Keratinocyte (primary cell): ENCODE data around the gene BTBD3. TPM values are rescaled to one million over a fixed set of nuclear protein-coding genes. Genes with fewer than 3 reads are reported as not detected.
A peak's percentile ranks its signal among the peaks of the same experiment; 100 is the strongest.

Experiments used
- DNase-seq: peaks from one replicate; pipeline ENCODE4 v3.0.0-alpha.2; 2011; ENCODE audit warnings: low read depth, missing footprints, low spot score
- FAIRE-seq: peaks from 2 replicates; lab custom pipeline; 2011; peaks lifted over from hg19 to GRCh38; lab: Jason Lieb, UNC
- H2AFZ ChIP-seq: 2 replicates; pipeline ENCODE4 v1.6.0; 2012; ENCODE audit warnings: low read length, control low read depth, inconsistent platforms; ENCODE audit not compliant: control insufficient read depth
- H3K27ac ChIP-seq: 2 replicates; pipeline ENCODE4 v1.5.1; 2011; ENCODE audit warnings: low read length; ENCODE audit not compliant: control insufficient read depth, insufficient read depth
- H3K27me3 ChIP-seq: 3 replicates; pipeline ENCODE4 v1.6.0; 2011; ENCODE audit warnings: low read length; ENCODE audit not compliant: control insufficient read depth, insufficient read depth; ENCODE audit errors: extremely low read depth
- H3K36me3 ChIP-seq, 2 experiments: 2 replicates in 1 of 2; 3 replicates in 1 of 2; pipeline ENCODE4 v1.5.1; 2011; ENCODE audit warnings: low read length in 2 of 2, mild to moderate bottlenecking in 1 of 2; ENCODE audit not compliant: control insufficient read depth in 2 of 2, insufficient read depth in 2 of 2; ENCODE audit errors: extremely low read depth in 1 of 2
- H3K4me1 ChIP-seq: 3 replicates; pipeline ENCODE4 v1.5.1; 2011; ENCODE audit warnings: low read length; ENCODE audit not compliant: control insufficient read depth, insufficient read depth; ENCODE audit errors: extremely low read depth
- H3K4me2 ChIP-seq: 3 replicates; pipeline ENCODE4 v1.6.0; 2011; ENCODE audit warnings: low read depth, low read length; ENCODE audit not compliant: control insufficient read depth, insufficient read depth; ENCODE audit errors: extremely low read depth
- H3K4me3 ChIP-seq, 3 experiments: fragments of 200-600 bp in 1 of 3; sonication (generic) in 1 of 3; 2 replicates in 2 of 3; 3 replicates in 1 of 3; pipeline ENCODE4 v1.5.1; 2011 to 2016; ENCODE audit warnings: low read length in 3 of 3, mild to moderate bottlenecking in 3 of 3, control low read depth in 2 of 3, inconsistent platforms in 1 of 3, low read depth in 1 of 3, mixed read lengths in 1 of 3, mixed run types in 1 of 3, moderate library complexity in 1 of 3; ENCODE audit not compliant: control insufficient read depth in 2 of 3, insufficient read depth in 2 of 3; ENCODE audit errors: extremely low read depth in 1 of 3
- H3K79me2 ChIP-seq: 2 replicates; pipeline ENCODE4 v1.6.0; 2012; ENCODE audit warnings: low read length; ENCODE audit not compliant: control insufficient read depth, insufficient read depth
- H3K9ac ChIP-seq: 3 replicates; pipeline ENCODE4 v1.6.0; 2011; ENCODE audit warnings: low read length; ENCODE audit not compliant: control insufficient read depth, insufficient read depth; ENCODE audit errors: extremely low read depth
- H3K9me1 ChIP-seq: 3 replicates; pipeline ENCODE4 v1.6.0; 2011; ENCODE audit warnings: low read length; ENCODE audit not compliant: control insufficient read depth, insufficient read depth; ENCODE audit errors: extremely low read depth
- H3K9me3 ChIP-seq: 2 replicates; pipeline ENCODE4 v1.5.1; 2012; ENCODE audit warnings: low read depth, low read length; ENCODE audit not compliant: control insufficient read depth
- H4K20me1 ChIP-seq: 3 replicates; pipeline ENCODE4 v1.6.0; 2011; ENCODE audit warnings: low read length; ENCODE audit not compliant: control insufficient read depth, insufficient read depth; ENCODE audit errors: extremely low read depth
- EZH2 ChIP-seq: IDR thresholded peaks from one replicate; pipeline ENCODE4 v1.6.1; 2012; ENCODE audit warnings: inconsistent platforms, mild to moderate bottlenecking, low read length, moderate library complexity
- dilution Hi-C: fragments of 300-500 bp; cut with MboI; formaldehyde crosslinking; loops from one replicate; pipeline ENCODE4 v1.7.0; 2020; ENCODE audit warnings: low sequenced_read_pairs; ENCODE audit not compliant: extremely low pct_ligation_motif_present
- polyA plus RNA-seq, 5 experiments: library from polyadenylated mRNA; depleted of rRNA in 3 of 5; stranded (reverse) in 3 of 5; stranded (forward) in 1 of 5; unstranded in 1 of 5; fragments of >200 nt; gene quantifications; 1 replicate in 1 of 5; 2 replicates in 3 of 5; 3 replicates in 1 of 5; pipeline versions ENCODE4 v1.2.1 to v1.2.3, GENCODE V29; 2011 to 2012; ENCODE audit warnings: missing spikeins in 2 of 5, low read depth in 1 of 5, low replicate concordance in 1 of 5
- TF ChIP-seq, protein P1 (sequence below), 3 experiments: IDR thresholded peaks in 1 of 3; conservative IDR thresholded peaks in 1 of 3; optimal IDR thresholded peaks in 1 of 3; 2 replicates in 2 of 3; 3 replicates in 1 of 3; pipeline versions ENCODE3 to v1.5.1; 2011; ENCODE audit warnings: low read length in 3 of 3, mild to moderate bottlenecking in 3 of 3, moderate library complexity in 2 of 3, control low read depth in 1 of 3, inconsistent platforms in 1 of 3; ENCODE audit not compliant: insufficient read depth in 2 of 3; ENCODE audit errors: extremely low read depth in 1 of 3

The BTBD3 gene
- polyA plus RNA-seq, 1 donor (not counting 4 experiments of a cell fraction or from before 2014, with no cell fraction given) = 29.5 TPM

DNA sequence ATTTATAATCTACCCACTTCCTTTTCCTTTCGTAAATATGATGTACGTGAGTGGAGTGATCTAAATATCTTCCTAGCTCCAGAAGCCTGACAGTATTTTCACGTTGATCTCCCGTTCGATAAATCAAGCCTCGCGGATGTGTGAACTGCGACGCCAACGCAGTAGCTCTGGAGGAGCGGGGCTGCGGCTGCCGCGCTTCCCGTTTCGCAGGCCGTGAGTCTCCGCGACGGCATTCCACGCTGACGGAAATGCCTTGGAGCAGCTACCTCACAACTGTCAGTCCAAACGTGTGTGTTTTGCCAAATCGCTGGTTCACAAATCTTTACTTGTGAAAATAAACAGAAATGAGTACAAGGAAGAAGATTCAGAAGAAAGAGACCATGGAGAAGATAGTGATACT is 41.2 kb downstream of the BTBD3 start:
- Histone ChIP-seq H3K4me2 (no peak overlapping the region), H2AFZ (no peak overlapping the region), H3K9me3 (no peaks in the 10 kb centered on the region), H3K4me1 (no peaks in the 10 kb centered on the region), H3K36me3 (no peaks in the 10 kb centered on the region), H3K4me3 (no peak overlapping the region), H3K27ac (no peak overlapping the region), H4K20me1 (no peaks in the 10 kb centered on the region), H3K9ac (no peak overlapping the region), H3K27me3 (no peaks in the 10 kb centered on the region), H3K9me1 (no peaks in the 10 kb centered on the region), H3K79me2 (no peaks in the 10 kb centered on the region)
- TF ChIP-seq EZH2 = no peak
- TF ChIP-seq, protein P1, sequence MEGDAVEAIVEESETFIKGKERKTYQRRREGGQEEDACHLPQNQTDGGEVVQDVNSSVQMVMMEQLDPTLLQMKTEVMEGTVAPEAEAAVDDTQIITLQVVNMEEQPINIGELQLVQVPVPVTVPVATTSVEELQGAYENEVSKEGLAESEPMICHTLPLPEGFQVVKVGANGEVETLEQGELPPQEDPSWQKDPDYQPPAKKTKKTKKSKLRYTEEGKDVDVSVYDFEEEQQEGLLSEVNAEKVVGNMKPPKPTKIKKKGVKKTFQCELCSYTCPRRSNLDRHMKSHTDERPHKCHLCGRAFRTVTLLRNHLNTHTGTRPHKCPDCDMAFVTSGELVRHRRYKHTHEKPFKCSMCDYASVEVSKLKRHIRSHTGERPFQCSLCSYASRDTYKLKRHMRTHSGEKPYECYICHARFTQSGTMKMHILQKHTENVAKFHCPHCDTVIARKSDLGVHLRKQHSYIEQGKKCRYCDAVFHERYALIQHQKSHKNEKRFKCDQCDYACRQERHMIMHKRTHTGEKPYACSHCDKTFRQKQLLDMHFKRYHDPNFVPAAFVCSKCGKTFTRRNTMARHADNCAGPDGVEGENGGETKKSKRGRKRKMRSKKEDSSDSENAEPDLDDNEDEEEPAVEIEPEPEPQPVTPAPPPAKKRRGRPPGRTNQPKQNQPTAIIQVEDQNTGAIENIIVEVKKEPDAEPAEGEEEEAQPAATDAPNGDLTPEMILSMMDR (optimal IDR thresholded peaks at IDR 0.05 in 1 of 3, IDR thresholded peaks at IDR 0.05 in 1 of 3, conservative IDR thresholded peaks at IDR 0.05 in 1 of 3; ENCODE audit: extremely low read depth in 1 of 3, insufficient read depth in 2 of 3, low read length in 3 of 3) = no peak
- DNase-seq (no peak), FAIRE-seq (no peak)
- dilution Hi-C loops = no loop called here

DNA sequence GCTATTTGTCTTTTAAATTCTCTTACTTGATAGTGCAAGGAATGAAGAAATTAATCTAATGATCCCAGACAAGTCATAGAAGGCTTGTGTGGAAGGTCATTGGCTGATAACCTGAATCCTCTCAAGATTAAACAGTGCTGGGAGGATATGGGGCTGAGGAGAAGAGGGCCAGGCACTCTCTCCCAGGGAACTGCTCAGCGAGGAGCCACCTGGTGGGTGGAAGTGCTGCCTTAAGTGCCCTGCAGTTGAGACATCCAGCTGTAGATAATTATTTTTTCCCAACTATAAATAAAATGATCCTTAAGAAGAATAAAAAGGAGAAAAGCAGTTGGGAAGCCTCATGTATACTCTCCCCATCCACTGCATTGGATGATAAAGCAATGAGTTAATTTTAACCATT is 47.9 kb downstream of the BTBD3 start:
- FAIRE-seq (no peak), DNase-seq (no peak)
- no peak for TF ChIP-seq EZH2
- TF ChIP-seq, protein P1 (optimal IDR thresholded peaks at IDR 0.05 in 1 of 3, IDR thresholded peaks at IDR 0.05 in 1 of 3, conservative IDR thresholded peaks at IDR 0.05 in 1 of 3; ENCODE audit: extremely low read depth in 1 of 3, insufficient read depth in 2 of 3, low read length in 3 of 3) = peak in 1 of 3 experiments; percentile 41

More for the DNA sequence above, 47.9 kb downstream of the BTBD3 start:
- H3K9me1 ChIP-seq = no peaks in the 10 kb centered on the region
- H3K36me3 ChIP-seq = no peaks in the 10 kb centered on the region
- H3K4me1 ChIP-seq = no peaks in the 10 kb centered on the region
- no peaks in the 10 kb centered on the region for H3K27me3 ChIP-seq
- no peaks in the 10 kb centered on the region for H3K79me2 ChIP-seq
- dilution Hi-C loops = no loop called here
- no peaks in the 10 kb centered on the region for H3K9me3 ChIP-seq
- no peak overlapping the region for H3K9ac ChIP-seq
- no peaks in the 10 kb centered on the region for H4K20me1 ChIP-seq
- H2AFZ ChIP-seq = no peak overlapping the region
- H3K4me2 ChIP-seq = no peak overlapping the region
- H3K4me3 ChIP-seq = no peak overlapping the region
- no peak overlapping the region for H3K27ac ChIP-seq
